Neuronal stem cell (in vitro differentiated cells): ENCODE data around the gene HSPG2.
A peak's percentile ranks its signal among the peaks of the same experiment; 100 is the strongest.

Experiments used
- DNase-seq: peaks from one replicate; pipeline ENCODE4 v3.0.0-alpha.2; 2013; ENCODE audit warnings: low spot score
- H2AFZ ChIP-seq: one replicate; pipeline ENCODE4 v1.6.1; 2013; ENCODE audit warnings: mild to moderate bottlenecking, low read length, inconsistent platforms
- H2AK5ac ChIP-seq: 2 replicates; pipeline ENCODE4 v1.6.1; 2013; ENCODE audit warnings: low read depth, mild to moderate bottlenecking, inconsistent platforms, low read length, moderate library complexity, mixed read lengths
- H2BK120ac ChIP-seq: 2 replicates; pipeline ENCODE4 v1.6.1; 2013; ENCODE audit warnings: low read depth, mild to moderate bottlenecking, inconsistent platforms, low read length, moderate library complexity, mixed read lengths
- H2BK12ac ChIP-seq: one replicate; pipeline ENCODE4 v1.6.1; 2013; ENCODE audit warnings: low read length, inconsistent platforms
- H2BK15ac ChIP-seq: 2 replicates; pipeline ENCODE4 v1.6.1; 2013; ENCODE audit warnings: mild to moderate bottlenecking, low read length, inconsistent platforms, mixed read lengths
- H2BK5ac ChIP-seq: one replicate; pipeline ENCODE4 v1.6.1; 2013; ENCODE audit warnings: inconsistent platforms, mild to moderate bottlenecking, low read length, moderate library complexity
- H3K14ac ChIP-seq: one replicate; pipeline ENCODE4 v1.6.1; 2013; ENCODE audit warnings: low read length, inconsistent platforms
- H3K18ac ChIP-seq: 2 replicates; pipeline ENCODE4 v1.6.1; 2013; ENCODE audit warnings: low read length, inconsistent platforms
- H3K23ac ChIP-seq: 2 replicates; pipeline ENCODE4 v1.6.1; 2013; ENCODE audit warnings: low read depth, mild to moderate bottlenecking, mixed read lengths, low read length, inconsistent platforms; ENCODE audit not compliant: poor library complexity
- H3K27ac ChIP-seq: replicated peaks from 3 replicates; pipeline ENCODE4 v1.5.1; 2013; ENCODE audit warnings: low read length, inconsistent platforms
- H3K27me3 ChIP-seq, 3 experiments: 2 replicates each; pipeline ENCODE4 v1.6.1; 2013; ENCODE audit warnings: low read length in 3 of 3, mild to moderate bottlenecking in 2 of 3, inconsistent platforms in 1 of 3, low read depth in 1 of 3, mixed read lengths in 1 of 3, moderate library complexity in 1 of 3; ENCODE audit not compliant: control insufficient read depth in 3 of 3, insufficient read depth in 3 of 3
- H3K36me3 ChIP-seq, 2 donors: replicated peaks in 1 of 2; 2 replicates each; pipeline ENCODE4 v1.6.1; 2013; ENCODE audit warnings: low read length in 2 of 2; ENCODE audit not compliant: control insufficient read depth in 2 of 2, insufficient read depth in 2 of 2
- H3K4ac ChIP-seq: 2 replicates; pipeline ENCODE4 v1.6.1; 2013; ENCODE audit warnings: inconsistent platforms, mild to moderate bottlenecking, low read length, moderate library complexity
- H3K4me1 ChIP-seq, 2 donors: 1 replicate in 1 of 2; 2 replicates in 1 of 2; pipeline ENCODE4 v1.6.1; 2013; ENCODE audit warnings: low read length in 2 of 2, low read depth in 1 of 2; ENCODE audit not compliant: control insufficient read depth in 2 of 2, insufficient read depth in 1 of 2
- H3K4me2 ChIP-seq: one replicate; pipeline ENCODE4 v1.6.1; 2013; ENCODE audit warnings: mild to moderate bottlenecking, low read length, inconsistent platforms; ENCODE audit not compliant: insufficient read depth, poor library complexity, severe bottlenecking
- H3K4me3 ChIP-seq, 2 donors: 2 replicates each; pipeline ENCODE4 v1.5.1; 2013; ENCODE audit warnings: low read length in 2 of 2, mild to moderate bottlenecking in 2 of 2, inconsistent platforms in 1 of 2, moderate library complexity in 1 of 2
- H3K79me1 ChIP-seq: one replicate; pipeline ENCODE4 v1.6.1; 2013; ENCODE audit warnings: low read depth, mild to moderate bottlenecking, inconsistent platforms, low read length, moderate library complexity
- H3K9ac ChIP-seq: one replicate; pipeline ENCODE4 v1.6.1; 2013; ENCODE audit warnings: mild to moderate bottlenecking, low read depth, low read length, inconsistent platforms; ENCODE audit not compliant: poor library complexity
- H3K9me3 ChIP-seq, 2 donors: replicated peaks in 1 of 2; 2 replicates each; pipeline versions ENCODE3 to v1.6.1; 2013; ENCODE audit warnings: low read length in 2 of 2, mild to moderate bottlenecking in 2 of 2, inconsistent platforms in 1 of 2, low read depth in 1 of 2, mixed read lengths in 1 of 2, moderate library complexity in 1 of 2; ENCODE audit not compliant: control insufficient read depth in 2 of 2, insufficient read depth in 1 of 2
- H4K8ac ChIP-seq: one replicate; pipeline ENCODE4 v1.6.1; 2013; ENCODE audit warnings: low read depth, mild to moderate bottlenecking, inconsistent platforms, low read length, moderate library complexity
- H4K91ac ChIP-seq: one replicate; pipeline ENCODE4 v1.6.1; 2013; ENCODE audit warnings: low read length, low read depth, mild to moderate bottlenecking, inconsistent platforms; ENCODE audit not compliant: poor library complexity
- WGBS, 2 donors: extraction: QIAGEN DNeasy Blood & Tissue Kit; methylation state at CpG; one replicate each; pipeline ENCODE4 v1.1.7; 2013; ENCODE audit warnings: missing lambda C conversion rate in 2 of 2, mixed read lengths in 1 of 2; ENCODE audit not compliant: insufficient read length in 2 of 2, insufficient replicate concordance in 1 of 2; ENCODE audit errors: extremely low coverage in 2 of 2; 5-methylcytosine and 5-hydroxymethylcytosine counted together

Gene HSPG2

DNA sequence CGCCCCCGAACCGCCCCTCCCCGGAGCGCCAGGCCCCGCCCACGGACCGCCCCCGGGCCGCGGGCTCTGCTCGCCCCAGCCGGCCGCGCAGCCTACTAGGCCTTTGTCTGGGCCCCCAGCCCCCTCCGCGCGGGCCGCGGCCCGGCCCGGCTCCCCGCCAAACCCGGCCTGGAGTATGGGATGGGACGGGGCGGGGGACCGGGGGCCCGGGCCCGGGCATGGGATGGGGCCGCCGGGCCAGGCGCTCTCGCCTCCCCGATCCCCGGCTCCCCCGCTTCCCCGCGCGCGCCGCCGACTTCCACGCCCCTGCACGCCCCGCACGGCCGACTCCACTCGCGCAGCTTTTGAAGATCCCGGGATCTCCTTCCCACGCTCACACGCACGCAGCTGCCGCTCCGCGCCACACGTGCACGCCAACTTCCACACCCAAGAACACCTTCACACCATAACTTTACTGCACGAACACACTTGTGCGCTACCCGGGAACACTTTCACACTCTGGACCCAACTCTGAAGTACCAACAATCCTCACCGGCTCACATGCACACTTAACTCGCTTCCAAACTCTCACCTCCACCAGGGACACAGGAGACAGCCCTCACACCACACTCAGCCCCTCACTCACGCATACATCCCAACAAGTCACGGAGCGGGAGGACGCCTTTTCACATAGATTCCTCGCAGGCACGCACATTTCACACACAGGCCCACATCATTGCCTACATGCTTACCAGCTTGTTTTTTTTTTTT, 437 bp upstream of the HSPG2 start:
- DNase-seq = peak; percentile 84
- peak overlapping the region; percentile 54 for H3K4ac ChIP-seq
- peak overlapping the region; percentile 79 for H3K9ac ChIP-seq
- peak overlapping the region; percentile 98 for H3K18ac ChIP-seq
- H2AFZ ChIP-seq = peak overlapping the region; percentile 98
- H3K4me3 ChIP-seq = peak overlapping the region; percentile 57 to 70
- H3K14ac ChIP-seq = no peak overlapping the region
- no peaks in the 10 kb centered on the region for H3K9me3 ChIP-seq
- H4K91ac ChIP-seq = peak overlapping the region; percentile 96
- peak overlapping the region; percentile 99 for H2BK15ac ChIP-seq
- peak overlapping the region; percentile 96 for H2BK12ac ChIP-seq
- peaks cover 5% of the 10 kb centered on the region for H3K79me1 ChIP-seq
- H3K27ac ChIP-seq = peak overlapping the region; percentile 22
- H2BK5ac ChIP-seq = peak overlapping the region; percentile 80
- peak overlapping the region; percentile 54 for H3K4me2 ChIP-seq
- peak overlapping the region; percentile 56 for H2AK5ac ChIP-seq
- peak overlapping the region; percentile 88 for H2BK120ac ChIP-seq
- H4K8ac ChIP-seq = peak overlapping the region; percentile 53
- no peaks in the 10 kb centered on the region for H3K36me3 ChIP-seq
- peak overlapping the region; percentile 89 for H3K23ac ChIP-seq
- no CpG with 5 or more reads among the region's 69 CpGs for WGBS, 2 donors
- H3K4me1 ChIP-seq = peaks cover 35 to 48% of the 10 kb centered on the region in 2 donors
- no peaks in the 10 kb centered on the region for H3K27me3 ChIP-seq

DNA sequence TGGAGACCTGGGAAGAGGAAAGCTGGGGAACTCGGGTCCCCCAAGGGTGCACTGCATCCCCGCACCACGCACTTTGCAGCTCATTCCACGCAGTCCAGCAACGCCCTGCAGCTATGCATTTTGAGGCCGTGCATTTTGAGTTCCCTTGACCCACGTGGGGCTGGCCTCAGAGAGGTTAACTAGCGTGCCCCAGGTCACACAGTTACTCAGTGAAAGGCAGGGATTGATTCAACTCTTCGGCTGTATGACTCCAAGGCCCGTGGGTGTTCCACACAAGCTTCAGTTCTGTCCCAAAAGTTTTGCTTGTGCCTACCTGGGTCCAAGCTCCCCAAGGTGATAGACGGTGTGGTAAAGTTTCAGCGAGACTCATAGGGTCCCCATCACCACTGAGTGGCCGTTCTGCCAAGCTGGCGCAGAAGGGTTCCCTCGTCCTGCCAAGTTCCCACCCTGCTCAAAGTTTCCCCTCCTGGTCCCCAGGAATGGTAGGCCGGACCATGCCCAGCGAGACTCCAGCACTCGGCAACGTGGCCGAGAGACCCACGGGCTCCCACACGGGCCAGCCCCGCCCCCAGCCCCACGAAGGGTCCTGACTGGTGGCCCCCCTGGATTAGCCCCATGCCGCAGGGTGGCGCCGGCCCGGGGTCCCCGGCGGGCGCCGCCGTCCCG, 611 bp downstream of the HSPG2 start:
- Histone ChIP-seq H3K14ac (no peak overlapping the region), H2BK15ac (peak overlapping the region; percentile 18), H3K27me3 (no peaks in the 10 kb centered on the region), H3K27ac (no peak overlapping the region), H2AFZ (peak overlapping the region; percentile 75), H3K4me3 (peak overlapping the region; percentile 79 to 84), H3K18ac (peak overlapping the region; percentile 84), H4K91ac (no peak overlapping the region), H3K9ac (peak overlapping the region; percentile 85), H2BK12ac (peak overlapping the region; percentile 4), H3K79me1 (peaks cover 6% of the 10 kb centered on the region), H3K4ac (no peak overlapping the region), H3K23ac (peak overlapping the region; percentile 87), H2BK5ac (peak overlapping the region; percentile 4), H3K4me2 (peak overlapping the region; percentile 74), H2BK120ac (peak overlapping the region; percentile 12), H3K36me3 (no peaks in the 10 kb centered on the region), H4K8ac (no peak overlapping the region), H3K4me1 (peaks cover 36 to 45% of the 10 kb centered on the region in 2 donors), H2AK5ac (peak overlapping the region; percentile 23), H3K9me3 (no peaks in the 10 kb centered on the region)
- WGBS, 2 donors = no CpG with 5 or more reads among the region's 34 CpGs
- no peak for DNase-seq

DNA sequence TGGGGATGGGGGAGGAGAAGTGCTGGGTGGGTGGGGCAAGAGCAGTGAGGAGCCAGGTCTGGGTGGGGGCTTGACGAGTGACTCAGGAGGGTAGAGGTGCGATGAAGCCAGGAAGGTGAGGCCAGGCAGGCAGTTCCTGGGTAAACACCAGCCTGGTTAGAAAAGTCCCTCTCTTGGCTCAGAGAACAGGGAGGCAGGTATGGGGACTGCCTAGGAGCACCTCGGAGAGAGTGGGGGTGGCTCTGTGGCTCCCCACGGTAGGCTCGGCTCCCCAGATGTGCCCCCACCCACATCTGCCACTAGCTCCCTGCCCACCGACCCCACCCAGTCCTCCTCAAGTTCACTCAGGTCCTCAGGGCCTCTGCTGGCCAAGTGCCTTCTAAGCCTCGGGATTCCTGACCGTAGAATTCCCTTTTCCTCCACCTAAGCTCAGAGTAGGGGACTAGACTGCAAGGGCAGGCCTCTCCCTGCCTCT, 1.2 kb downstream of the HSPG2 start:
- H2AK5ac ChIP-seq = peak overlapping the region; percentile 23
- no peak overlapping the region for H4K91ac ChIP-seq
- H3K4me3 ChIP-seq = peak overlapping the region; percentile 79 to 84
- H3K9me3 ChIP-seq = no peaks in the 10 kb centered on the region
- peaks cover 37 to 48% of the 10 kb centered on the region in 2 donors for H3K4me1 ChIP-seq
- peaks cover 8% of the 10 kb centered on the region for H3K79me1 ChIP-seq
- no peak overlapping the region for H3K4ac ChIP-seq
- H4K8ac ChIP-seq = no peak overlapping the region
- H3K9ac ChIP-seq = no peak overlapping the region
- H3K23ac ChIP-seq = no peak overlapping the region
- H2BK5ac ChIP-seq = peak overlapping the region; percentile 4
- no peak overlapping the region for H2BK12ac ChIP-seq
- peak overlapping the region; percentile 75 for H2AFZ ChIP-seq
- no peaks in the 10 kb centered on the region for H3K36me3 ChIP-seq
- H2BK120ac ChIP-seq = peak overlapping the region; percentile 12
- DNase-seq = no peak
- WGBS, 2 donors = no CpG with 5 or more reads among the region's 8 CpGs
- no peak overlapping the region for H3K27ac ChIP-seq
- H2BK15ac ChIP-seq = peak overlapping the region; percentile 18
- peak overlapping the region; percentile 26 for H3K14ac ChIP-seq
- H3K18ac ChIP-seq = peak overlapping the region; percentile 84
- H3K27me3 ChIP-seq = no peaks in the 10 kb centered on the region
- peak overlapping the region; percentile 74 for H3K4me2 ChIP-seq

GRCh38 chr1:21935393-21935804, 1.7 kb downstream of the HSPG2 start:
- Histone ChIP-seq H4K8ac (no peak overlapping the region), H3K4me1 (peaks cover 37 to 50% of the 10 kb centered on the region in 2 donors), H3K27ac (peak overlapping the region; percentile 14), H3K23ac (no peak overlapping the region), H2BK5ac (peak overlapping the region; percentile 4), H2BK15ac (no peak overlapping the region), H3K36me3 (peaks cover 2% of the 10 kb centered on the region in 2 donors), H3K9me3 (no peaks in the 10 kb centered on the region), H3K9ac (no peak overlapping the region), H3K79me1 (peaks cover 10% of the 10 kb centered on the region), H3K27me3 (no peaks in the 10 kb centered on the region), H2AFZ (no peak overlapping the region), H3K4me3 (peak overlapping the region in 1 of 2 donors; percentile 84), H2BK120ac (no peak overlapping the region), H3K18ac (no peak overlapping the region), H2BK12ac (no peak overlapping the region), H3K14ac (no peak overlapping the region), H4K91ac (no peak overlapping the region), H2AK5ac (peak overlapping the region; percentile 23), H3K4ac (no peak overlapping the region), H3K4me2 (peak overlapping the region; percentile 28)
- WGBS, 2 donors = no CpG with 5 or more reads among the region's 10 CpGs
- DNase-seq = no peak
